ENCODE data around the gene FLNC.

DNA sequence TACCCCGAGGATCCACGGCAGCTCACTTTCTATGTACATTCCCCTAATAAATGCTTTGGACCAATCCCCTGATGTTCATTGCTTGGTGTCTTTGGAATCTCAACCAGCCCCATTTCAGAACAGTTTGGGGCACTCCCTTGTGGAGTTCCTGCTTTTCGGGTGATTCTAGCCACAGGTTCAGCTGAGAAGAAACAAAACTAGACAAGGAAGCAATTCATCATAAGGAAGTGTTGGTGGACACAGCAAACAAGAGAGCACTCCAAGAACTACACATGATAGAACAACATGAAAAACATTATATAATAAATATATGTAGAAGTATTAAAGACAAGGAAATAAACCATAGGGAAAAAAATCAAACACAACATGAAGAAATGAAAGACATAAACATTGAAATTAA, 44.5 kb upstream of the FLNC start:
- TF ChIP-seq CREM (CRISPR knock-in tag; IDR thresholded peaks at IDR 0.05) (no peak), ZNF232 (CRISPR knock-in tag; IDR thresholded peaks at IDR 0.05) (no peak), CTCF (IDR thresholded peaks at IDR 0.05) (no peak), CBFB (CRISPR knock-in tag; IDR thresholded peaks at IDR 0.05; ENCODE audit: low read depth) (no peak), SP1 (CRISPR knock-in tag; conservative IDR thresholded peaks at IDR 0.05) (no peak), NR2C2 (CRISPR knock-in tag; IDR thresholded peaks at IDR 0.05) (no peak), ZSCAN18 (CRISPR knock-in tag; IDR thresholded peaks at IDR 0.05) (no peak), ZNF532 (CRISPR knock-in tag; IDR thresholded peaks at IDR 0.05; ENCODE audit: borderline replicate concordance) (no peak), ZNF423 (CRISPR knock-in tag; IDR thresholded peaks at IDR 0.05) (no peak)
- TF ChIP-seq, protein P1, sequence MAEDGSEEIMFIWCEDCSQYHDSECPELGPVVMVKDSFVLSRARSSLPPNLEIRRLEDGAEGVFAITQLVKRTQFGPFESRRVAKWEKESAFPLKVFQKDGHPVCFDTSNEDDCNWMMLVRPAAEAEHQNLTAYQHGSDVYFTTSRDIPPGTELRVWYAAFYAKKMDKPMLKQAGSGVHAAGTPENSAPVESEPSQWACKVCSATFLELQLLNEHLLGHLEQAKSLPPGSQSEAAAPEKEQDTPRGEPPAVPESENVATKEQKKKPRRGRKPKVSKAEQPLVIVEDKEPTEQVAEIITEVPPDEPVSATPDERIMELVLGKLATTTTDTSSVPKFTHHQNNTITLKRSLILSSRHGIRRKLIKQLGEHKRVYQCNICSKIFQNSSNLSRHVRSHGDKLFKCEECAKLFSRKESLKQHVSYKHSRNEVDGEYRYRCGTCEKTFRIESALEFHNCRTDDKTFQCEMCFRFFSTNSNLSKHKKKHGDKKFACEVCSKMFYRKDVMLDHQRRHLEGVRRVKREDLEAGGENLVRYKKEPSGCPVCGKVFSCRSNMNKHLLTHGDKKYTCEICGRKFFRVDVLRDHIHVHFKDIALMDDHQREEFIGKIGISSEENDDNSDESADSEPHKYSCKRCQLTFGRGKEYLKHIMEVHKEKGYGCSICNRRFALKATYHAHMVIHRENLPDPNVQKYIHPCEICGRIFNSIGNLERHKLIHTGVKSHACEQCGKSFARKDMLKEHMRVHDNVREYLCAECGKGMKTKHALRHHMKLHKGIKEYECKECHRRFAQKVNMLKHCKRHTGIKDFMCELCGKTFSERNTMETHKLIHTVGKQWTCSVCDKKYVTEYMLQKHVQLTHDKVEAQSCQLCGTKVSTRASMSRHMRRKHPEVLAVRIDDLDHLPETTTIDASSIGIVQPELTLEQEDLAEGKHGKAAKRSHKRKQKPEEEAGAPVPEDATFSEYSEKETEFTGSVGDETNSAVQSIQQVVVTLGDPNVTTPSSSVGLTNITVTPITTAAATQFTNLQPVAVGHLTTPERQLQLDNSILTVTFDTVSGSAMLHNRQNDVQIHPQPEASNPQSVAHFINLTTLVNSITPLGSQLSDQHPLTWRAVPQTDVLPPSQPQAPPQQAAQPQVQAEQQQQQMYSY (CRISPR knock-in tag; IDR thresholded peaks at IDR 0.05): no peak
- TF ChIP-seq, protein P2, sequence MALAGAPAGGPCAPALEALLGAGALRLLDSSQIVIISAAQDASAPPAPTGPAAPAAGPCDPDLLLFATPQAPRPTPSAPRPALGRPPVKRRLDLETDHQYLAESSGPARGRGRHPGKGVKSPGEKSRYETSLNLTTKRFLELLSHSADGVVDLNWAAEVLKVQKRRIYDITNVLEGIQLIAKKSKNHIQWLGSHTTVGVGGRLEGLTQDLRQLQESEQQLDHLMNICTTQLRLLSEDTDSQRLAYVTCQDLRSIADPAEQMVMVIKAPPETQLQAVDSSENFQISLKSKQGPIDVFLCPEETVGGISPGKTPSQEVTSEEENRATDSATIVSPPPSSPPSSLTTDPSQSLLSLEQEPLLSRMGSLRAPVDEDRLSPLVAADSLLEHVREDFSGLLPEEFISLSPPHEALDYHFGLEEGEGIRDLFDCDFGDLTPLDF (CRISPR knock-in tag; IDR thresholded peaks at IDR 0.05): no peak
- TF ChIP-seq, protein P3, sequence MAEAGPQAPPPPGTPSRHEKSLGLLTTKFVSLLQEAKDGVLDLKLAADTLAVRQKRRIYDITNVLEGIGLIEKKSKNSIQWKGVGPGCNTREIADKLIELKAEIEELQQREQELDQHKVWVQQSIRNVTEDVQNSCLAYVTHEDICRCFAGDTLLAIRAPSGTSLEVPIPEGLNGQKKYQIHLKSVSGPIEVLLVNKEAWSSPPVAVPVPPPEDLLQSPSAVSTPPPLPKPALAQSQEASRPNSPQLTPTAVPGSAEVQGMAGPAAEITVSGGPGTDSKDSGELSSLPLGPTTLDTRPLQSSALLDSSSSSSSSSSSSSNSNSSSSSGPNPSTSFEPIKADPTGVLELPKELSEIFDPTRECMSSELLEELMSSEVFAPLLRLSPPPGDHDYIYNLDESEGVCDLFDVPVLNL (CRISPR knock-in tag; IDR thresholded peaks at IDR 0.05; ENCODE audit: borderline replicate concordance, low read depth): no peak

Measured in WTC11 (cell line).